Measurements from ENCODE around the gene GAL3ST2.

The GAL3ST2 gene

GRCh38 chr2:241796209-241796608, 19.6 kb downstream of the GAL3ST2 start:
- Mint-ChIP-seq H3K27ac (no peak overlapping the region), H3K4me1 (peaks cover 51% of the 10 kb centered on the region), H3K9me3 (peaks cover 21% of the 10 kb centered on the region), H3K27me3 (ENCODE audit: low read depth, poor library complexity) (peaks cover 4% of the 10 kb centered on the region), H3K36me3 (ENCODE audit: low read depth) (peaks cover 4% of the 10 kb centered on the region), H3K4me3 (no peak overlapping the region)
- no peak for TF ChIP-seq CTCF (IDR thresholded peaks at IDR 0.05)
- DNase-seq = no peak

- no peak for DNase-seq
- H3K4me3 Mint-ChIP-seq = no peak overlapping the region
- H3K4me1 Mint-ChIP-seq = peaks cover 54% of the 10 kb centered on the region
- peaks cover 19% of the 10 kb centered on the region for H3K9me3 Mint-ChIP-seq
- no peak overlapping the region for H3K27ac Mint-ChIP-seq
- peaks cover 4% of the 10 kb centered on the region for H3K36me3 Mint-ChIP-seq (ENCODE audit: low read depth)
- TF ChIP-seq CTCF (IDR thresholded peaks at IDR 0.05) = no peak
- H3K27me3 Mint-ChIP-seq (ENCODE audit: low read depth, poor library complexity) = peaks cover 4% of the 10 kb centered on the region
Measured at GRCh38 chr2:241796610-241797138, 20.1 kb downstream of the GAL3ST2 start.

- DNase-seq = peak; percentile 6
- peaks cover 63% of the 10 kb centered on the region for H3K4me1 Mint-ChIP-seq
- H3K36me3 Mint-ChIP-seq (ENCODE audit: low read depth) = peaks cover 4% of the 10 kb centered on the region
- no peak overlapping the region for H3K4me3 Mint-ChIP-seq
- peaks cover 12% of the 10 kb centered on the region for H3K9me3 Mint-ChIP-seq
- peak overlapping the region; percentile 88 for H3K27ac Mint-ChIP-seq
- no peak for TF ChIP-seq CTCF (IDR thresholded peaks at IDR 0.05)
- peaks cover 4% of the 10 kb centered on the region for H3K27me3 Mint-ChIP-seq (ENCODE audit: low read depth, poor library complexity)
Measured at GRCh38 chr2:241797441-241798080, 20.9 kb downstream of the GAL3ST2 start.

- Mint-ChIP-seq H3K27ac (no peak overlapping the region), H3K9me3 (peaks cover 8% of the 10 kb centered on the region), H3K4me3 (no peak overlapping the region), H3K4me1 (peaks cover 65% of the 10 kb centered on the region), H3K27me3 (ENCODE audit: low read depth, poor library complexity) (peaks cover 4% of the 10 kb centered on the region), H3K36me3 (ENCODE audit: low read depth) (peaks cover 4% of the 10 kb centered on the region)
- no peak for DNase-seq
- TF ChIP-seq CTCF (IDR thresholded peaks at IDR 0.05) = no peak
Measured at GRCh38 chr2:241798081-241798630, 21.5 kb downstream of the GAL3ST2 start.

GRCh38 chr2:241798631-241799521, 22.3 kb downstream of the GAL3ST2 start:
- peaks cover 4% of the 10 kb centered on the region for H3K9me3 Mint-ChIP-seq
- no peak overlapping the region for H3K27ac Mint-ChIP-seq
- no peak for TF ChIP-seq CTCF (IDR thresholded peaks at IDR 0.05)
- peaks cover 59% of the 10 kb centered on the region for H3K4me1 Mint-ChIP-seq
- no peak for DNase-seq
- no peaks in the 10 kb centered on the region for H3K36me3 Mint-ChIP-seq (ENCODE audit: low read depth)
- H3K4me3 Mint-ChIP-seq = no peak overlapping the region
- H3K27me3 Mint-ChIP-seq (ENCODE audit: low read depth, poor library complexity) = peaks cover 4% of the 10 kb centered on the region
